K562 (cell line): ENCODE data around the gene TXNIP.

Experiments used
- AFF4 ChIP-seq: sonication (generic); formaldehyde crosslinking; IDR thresholded peaks from 2 replicates; pipeline ENCODE4 v1.8.0; 2023; ENCODE audit warnings: mild to moderate bottlenecking, missing genetic modification reagents
- CHD1 ChIP-seq: fragments of 200-600 bp; sonication (generic); IDR thresholded peaks from one replicate; pipeline ENCODE4 v1.6.1; 2012; ENCODE audit warnings: mild to moderate bottlenecking, moderate library complexity, low read length, inconsistent platforms
- CTCF ChIP-seq, 3 experiments: IDR thresholded peaks in 2 of 3; conservative IDR thresholded peaks in 1 of 3; 2 replicates each; pipeline ENCODE4 v1.5.1; 2011 to 2012; ENCODE audit warnings: low read length in 3 of 3, mild to moderate bottlenecking in 3 of 3, control low read depth in 2 of 3, improper control_type of control experiment in 1 of 3, inconsistent platforms in 1 of 3, low read depth in 1 of 3, mixed read lengths in 1 of 3, moderate library complexity in 1 of 3; ENCODE audit not compliant: insufficient read depth in 2 of 3
- ESRRA ChIP-seq: fragments of 450-650 bp; IDR thresholded peaks from 2 replicates; pipeline ENCODE4 v1.6.1; 2014; ENCODE audit warnings: low read depth, mild to moderate bottlenecking, moderate library complexity, borderline replicate concordance
- KLF1 ChIP-seq: fragments of 450-650 bp; IDR thresholded peaks from 2 replicates; pipeline ENCODE4 v1.6.1; 2016; ENCODE audit warnings: missing genetic modification characterization, missing compliant biosample characterization
- MXI1 ChIP-seq: IDR thresholded peaks from 2 replicates; pipeline ENCODE4 v1.6.1; 2011; ENCODE audit warnings: low read depth, mild to moderate bottlenecking, improper control_type of control experiment, low read length
- POLR2A ChIP-seq: fragments of 450-650 bp; conservative IDR thresholded peaks from 2 replicates; pipeline ENCODE4 v1.6.1; 2016

- TF ChIP-seq MXI1 (no peak), KLF1 (tag) (no peak), CTCF (IDR thresholded peaks at IDR 0.05 in 2 of 3, conservative IDR thresholded peaks at IDR 0.05 in 1 of 3; ENCODE audit: insufficient read depth in 2 of 3, low read depth in 1 of 3, low read length in 3 of 3) (no peak), CHD1 (no peak), AFF4 (no peak), POLR2A (no peak), ESRRA (no peak)
These were observed 12.2 kb downstream of the TXNIP start for GRCh38 chr1:145983960-145984830.
